Spleen (tissue), 7 donors: ENCODE measurements around the gene FSTL4.

Experiments
- POLR2AphosphoS5 ChIP-seq, 3 donors: sonication (generic); formaldehyde crosslinking; IDR thresholded peaks; one replicate each; pipeline ENCODE4 v1.5.1; 2017; ENCODE audit warnings: antibody characterized with exemption in 3 of 3
- TF ChIP-seq, protein P1 (sequence below), 11 experiments: fragments of 200-600 bp in 7 of 11; fragments of 450-650 bp in 4 of 11; sonication (generic) in 4 of 11; IDR thresholded peaks in 8 of 11; conservative IDR thresholded peaks in 3 of 11; 1 replicate in 7 of 11; 2 replicates in 4 of 11; pipeline versions ENCODE4 v1.4.0 to v1.8.0; 2016 to 2021; ENCODE audit warnings: antibody characterized with exemption in 11 of 11, inconsistent platforms in 4 of 11, mild to moderate bottlenecking in 1 of 11
- donor health status: DM: no; HTN: no; CAD: no; lungs with moderate emphysema.
- donor health status: DM: no; HTN: no; CAD: no.
- donor health status: DM: no; HTN: no; CAD: no.

GRCh38 chr5:133471699-133472098 lies 140.6 kb downstream of the FSTL4 start:
- no peak for TF ChIP-seq POLR2AphosphoS5 (IDR thresholded peaks at IDR 0.05)
- TF ChIP-seq, protein P1, sequence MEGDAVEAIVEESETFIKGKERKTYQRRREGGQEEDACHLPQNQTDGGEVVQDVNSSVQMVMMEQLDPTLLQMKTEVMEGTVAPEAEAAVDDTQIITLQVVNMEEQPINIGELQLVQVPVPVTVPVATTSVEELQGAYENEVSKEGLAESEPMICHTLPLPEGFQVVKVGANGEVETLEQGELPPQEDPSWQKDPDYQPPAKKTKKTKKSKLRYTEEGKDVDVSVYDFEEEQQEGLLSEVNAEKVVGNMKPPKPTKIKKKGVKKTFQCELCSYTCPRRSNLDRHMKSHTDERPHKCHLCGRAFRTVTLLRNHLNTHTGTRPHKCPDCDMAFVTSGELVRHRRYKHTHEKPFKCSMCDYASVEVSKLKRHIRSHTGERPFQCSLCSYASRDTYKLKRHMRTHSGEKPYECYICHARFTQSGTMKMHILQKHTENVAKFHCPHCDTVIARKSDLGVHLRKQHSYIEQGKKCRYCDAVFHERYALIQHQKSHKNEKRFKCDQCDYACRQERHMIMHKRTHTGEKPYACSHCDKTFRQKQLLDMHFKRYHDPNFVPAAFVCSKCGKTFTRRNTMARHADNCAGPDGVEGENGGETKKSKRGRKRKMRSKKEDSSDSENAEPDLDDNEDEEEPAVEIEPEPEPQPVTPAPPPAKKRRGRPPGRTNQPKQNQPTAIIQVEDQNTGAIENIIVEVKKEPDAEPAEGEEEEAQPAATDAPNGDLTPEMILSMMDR (IDR thresholded peaks at IDR 0.05 in 8 of 11, conservative IDR thresholded peaks at IDR 0.05 in 3 of 11), result no peak
